Fibroblast of mammary gland (primary cell): ENCODE data around the gene MATCAP1.

Source experiments
- DNase-seq: peaks from one replicate; pipeline ENCODE4 v3.0.0-alpha.2; 2010; ENCODE audit warnings: low read depth
- H3K4me3 ChIP-seq: 2 replicates; pipeline ENCODE4 v1.5.1; 2011; ENCODE audit warnings: low read depth, mild to moderate bottlenecking, low read length, moderate library complexity; ENCODE audit not compliant: control insufficient read depth
- CTCF ChIP-seq: conservative IDR thresholded peaks from 2 replicates; pipeline ENCODE4 v1.5.1; 2011; ENCODE audit warnings: low read depth, low read length, inconsistent platforms; ENCODE audit not compliant: control insufficient read depth, insufficient read depth

MATCAP1 gene

GRCh38 chr16:67149276-67150046, 34.3 kb downstream of the MATCAP1 start:
- no peak for TF ChIP-seq CTCF
- no peak for DNase-seq
- no peak overlapping the region for H3K4me3 ChIP-seq

DNA sequence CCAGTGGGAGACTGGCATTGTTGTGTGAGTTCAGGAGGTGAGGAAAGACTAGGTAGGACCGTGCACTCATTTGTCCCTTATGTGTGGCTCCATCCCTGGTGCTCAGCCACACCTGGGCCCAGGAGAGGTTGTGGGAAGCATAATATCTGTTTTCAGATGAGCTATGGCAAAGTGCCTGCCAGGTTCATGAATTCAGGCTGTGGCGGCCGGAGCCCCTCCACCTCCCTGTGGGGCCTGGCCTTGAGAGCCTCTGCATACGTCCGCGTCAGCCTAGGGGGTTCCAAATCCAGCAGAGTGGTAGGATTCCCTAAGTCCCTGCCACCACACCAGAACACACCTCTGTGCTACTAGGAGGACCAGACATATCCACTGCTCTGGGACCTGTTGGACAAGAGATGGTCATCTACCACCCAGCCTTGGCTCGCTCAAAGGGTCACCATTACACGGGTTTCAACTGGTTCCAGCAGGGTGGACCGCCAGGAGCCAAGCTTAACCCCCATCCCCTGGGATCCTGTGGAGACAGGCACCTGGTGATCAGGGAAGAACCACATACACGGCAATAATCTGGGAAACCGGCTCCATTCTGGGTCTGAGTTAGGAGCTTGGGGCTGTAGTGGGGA, 35.0 kb downstream of the MATCAP1 start:
- no peak overlapping the region for H3K4me3 ChIP-seq
- DNase-seq, result no peak
- TF ChIP-seq CTCF, result no peak

- no peak for TF ChIP-seq CTCF
- DNase-seq, result no peak
- no peak overlapping the region for H3K4me3 ChIP-seq
Measured at GRCh38 chr16:67148221-67148620, 35.5 kb downstream of the MATCAP1 start.

- DNase-seq, result no peak
Measured at GRCh38 chr16:67147437-67148140, 36.2 kb downstream of the MATCAP1 start.

GRCh38 chr16:67146523-67147357, 37.0 kb downstream of the MATCAP1 start:
- DNase-seq, result no peak
- TF ChIP-seq CTCF, result no peak
- H3K4me3 ChIP-seq, result no peak overlapping the region

More at GRCh38 chr16:67147437-67148140, 36.2 kb downstream of the MATCAP1 start:
- TF ChIP-seq CTCF, result no peak
- H3K4me3 ChIP-seq, result no peak overlapping the region

- no peak for TF ChIP-seq CTCF
- DNase-seq, result no peak
Measured at GRCh38 chr16:67145746-67146145, 38.0 kb downstream of the MATCAP1 start.

More at GRCh38 chr16:67145746-67146145, 38.0 kb downstream of the MATCAP1 start:
- H3K4me3 ChIP-seq, result no peak overlapping the region
